HL-60 (cell line): ENCODE data around the gene KRT10.

Experiments
- DNase-seq, 2 experiments: peaks; one replicate each; pipeline ENCODE4 v3.0.0-alpha.2; 2010 to 2020; ENCODE audit warnings: low read depth in 1 of 2, low spot score in 1 of 2
- H3K27ac ChIP-seq: fragments of 250-450 bp; sonication (Bioruptor Pico); replicated peaks from 2 replicates; pipeline ENCODE4 v1.5.1; 2020; ENCODE audit warnings: mild to moderate bottlenecking, moderate library complexity
- H3K27me3 ChIP-seq: fragments of 250-450 bp; sonication (Bioruptor Pico); 2 replicates; pipeline ENCODE4 v1.5.1; 2021; ENCODE audit warnings: mild to moderate bottlenecking, moderate library complexity; ENCODE audit not compliant: insufficient read depth, poor library complexity, severe bottlenecking
- H3K4me3 ChIP-seq: replicated peaks from 2 replicates; pipeline ENCODE4 v1.5.1; 2011; ENCODE audit warnings: mild to moderate bottlenecking, control low read depth, low read length; ENCODE audit not compliant: insufficient read depth
- CTCF ChIP-seq: IDR thresholded peaks from one replicate; pipeline ENCODE4 v1.5.1; 2011; ENCODE audit warnings: low read length, control low read depth, inconsistent platforms; ENCODE audit not compliant: insufficient read depth
- GABPA ChIP-seq: IDR thresholded peaks from 2 replicates; pipeline ENCODE4 v1.6.1; 2012; ENCODE audit warnings: low read depth
- POLR2AphosphoS5 ChIP-seq: IDR thresholded peaks from 2 replicates; pipeline ENCODE4 v1.6.1; 2012; ENCODE audit warnings: low read depth
- REST ChIP-seq: IDR thresholded peaks from 2 replicates; pipeline ENCODE4 v1.6.1; 2012; ENCODE audit warnings: low read depth; ENCODE audit not compliant: insufficient replicate concordance
- SPI1 ChIP-seq: IDR thresholded peaks from 2 replicates; pipeline ENCODE4 v1.6.1; 2012; ENCODE audit warnings: low read depth, mild to moderate bottlenecking, borderline replicate concordance

Gene KRT10

GRCh38 chr17:40775945-40776344 lies 46.5 kb downstream of the KRT10 start:
- Histone ChIP-seq H3K27ac (no peak overlapping the region), H3K4me3 (no peak overlapping the region), H3K27me3 (peaks cover 7% of the 10 kb centered on the region)
- DNase-seq, result no peak
- TF ChIP-seq POLR2AphosphoS5 (no peak), CTCF (no peak), SPI1 (no peak), GABPA (no peak), REST (no peak)

GRCh38 chr17:40772101-40772500 lies 50.3 kb downstream of the KRT10 start, which contains the start of gene KRT26:
KRT26 (minus strand) TSS chr17:40772201; CDS start chr17:40772113, 88 bp downstream.
- DNase-seq, result no peak
- Histone ChIP-seq H3K4me3 (no peak within 1 kb of the TSS), H3K27ac (no peak within 1 kb of the TSS), H3K27me3 (peaks cover 3% of the 10 kb centered on the region)
- TF ChIP-seq GABPA (no peak), POLR2AphosphoS5 (no peak), SPI1 (no peak), REST (no peak), CTCF (no peak)
